GM12878 (cell line): Measurements from ENCODE around the gene CCDC107. TPM values are rescaled to one million over a fixed set of nuclear protein-coding genes. Genes with fewer than 3 reads are reported as not detected.

Experiments
- ATAC-seq: fragments of 200-7000 bp; cut with Tn5 transposase; 3 replicates; pipeline ENCODE4 v1.9.1; 2020; ENCODE audit warnings: mild to moderate bottlenecking, moderate library complexity
- BruUV-seq: library from RNA; stranded (reverse); fragments of 400-500 nt; replicated peaks from 2 replicates; lab custom pipeline; 2021; lab: Mats Ljungman, UMichigan
- CTCF ChIA-PET: fragments of 300-600 bp; sonication (Branson Sonifier 250); formaldehyde crosslinking; extraction: SDS; loops from one replicate; lab custom pipeline; 2021; ENCODE audit warnings: inconsistent platforms; lab: Yijun Ruan, JAX
- POLR2A ChIA-PET: fragments of 350-600 bp; formaldehyde crosslinking; extraction: SDS; loops from one replicate; lab custom pipeline; 2021; ENCODE audit warnings: inconsistent platforms; lab: Charles Lee
- RAD21 ChIA-PET: fragments of 300-600 bp; sonication (Branson Sonifier 250); formaldehyde crosslinking; loops from one replicate; lab custom pipeline; 2023; ENCODE audit warnings: antibody characterized with exemption; ENCODE audit not compliant: unreplicated experiment; lab: Charles Lee
- SMC1A ChIA-PET: fragments of 300-600 bp; sonication (Branson Sonifier 250); formaldehyde crosslinking; loops from one replicate; lab custom pipeline; 2023; ENCODE audit not compliant: unreplicated experiment, uncharacterized antibody; lab: Charles Lee
- DNase-seq: peaks from one replicate; pipeline ENCODE4 v3.0.0-alpha.2; 2011; ENCODE audit warnings: low read depth, low spot score
- FAIRE-seq: peaks from 3 replicates; lab custom pipeline; 2011; peaks lifted over from hg19 to GRCh38; lab: Jason Lieb, UNC
- H2AFZ ChIP-seq: 2 replicates; pipeline ENCODE4 v1.6.0; 2011; ENCODE audit warnings: low read depth, low read length, control low read depth; ENCODE audit not compliant: control insufficient read depth
- H3K27ac ChIP-seq: 2 replicates; pipeline ENCODE4 v1.5.1; 2011; ENCODE audit warnings: control low read depth; ENCODE audit not compliant: control insufficient read depth, insufficient read depth
- H3K27me3 ChIP-seq, 2 experiments: replicated peaks in 1 of 2; 2 replicates each; pipeline versions ENCODE4 v1.6.0 to v1.6.1; 2011; ENCODE audit warnings: low read length in 1 of 2; ENCODE audit not compliant: control insufficient read depth in 2 of 2, insufficient read depth in 2 of 2
- H3K36me3 ChIP-seq, 2 experiments: 2 replicates each; pipeline ENCODE4 v1.5.1; 2011; ENCODE audit warnings: low read length in 1 of 2; ENCODE audit not compliant: control insufficient read depth in 2 of 2, insufficient read depth in 2 of 2
- H3K4me1 ChIP-seq: 2 replicates; pipeline ENCODE4 v1.6.1; 2011; ENCODE audit warnings: mild to moderate bottlenecking, low read length, moderate library complexity, mixed read lengths; ENCODE audit not compliant: control insufficient read depth, insufficient read depth
- H3K4me2 ChIP-seq: 2 replicates; pipeline ENCODE4 v1.6.0; 2011; ENCODE audit warnings: control low read depth; ENCODE audit not compliant: control insufficient read depth, insufficient read depth
- H3K4me3 ChIP-seq: fragments of 200-600 bp; sonication (generic); 2 replicates; pipeline ENCODE4 v1.5.1; 2016
- H3K79me2 ChIP-seq: 2 replicates; pipeline ENCODE4 v1.6.0; 2011; ENCODE audit warnings: low read length; ENCODE audit not compliant: control insufficient read depth, insufficient read depth
- H3K9ac ChIP-seq: 2 replicates; pipeline ENCODE4 v1.8.0; 2011; ENCODE audit warnings: low read length, control low read depth, mixed read lengths; ENCODE audit not compliant: control insufficient read depth, insufficient read depth
- H3K9me3 ChIP-seq: replicated peaks from 3 replicates; pipeline ENCODE4 v1.5.1; 2011; ENCODE audit warnings: mild to moderate bottlenecking, low read length; ENCODE audit not compliant: control insufficient read depth, insufficient read depth
- H4K20me1 ChIP-seq: 2 replicates; pipeline ENCODE4 v1.6.0; 2011; ENCODE audit not compliant: control insufficient read depth, insufficient read depth
- BHLHE40 ChIP-seq, 2 experiments: fragments of 450-650 bp in 1 of 2; IDR thresholded peaks; 2 replicates each; pipeline ENCODE4 v1.6.1; 2011 to 2017; ENCODE audit warnings: low read depth in 2 of 2, borderline replicate concordance in 1 of 2, improper control_type of control experiment in 1 of 2, low read length in 1 of 2, mild to moderate bottlenecking in 1 of 2
- NFYA ChIP-seq: IDR thresholded peaks from 2 replicates; pipeline ENCODE4 v1.6.1; 2011; ENCODE audit warnings: low read depth, mild to moderate bottlenecking, low read length, improper control_type of control experiment, borderline replicate concordance
- SRF ChIP-seq, 2 experiments: IDR thresholded peaks; 2 replicates each; pipeline ENCODE4 v1.6.1; 2011; ENCODE audit warnings: low read depth in 2 of 2, low read length in 2 of 2, mild to moderate bottlenecking in 1 of 2, moderate library complexity in 1 of 2
- WGBS: methylation state at CpG from one replicate; pipeline ENCODE4 v1.1.6; 2016; ENCODE audit warnings: low lambda C conversion rate; ENCODE audit not compliant: insufficient replicate concordance, insufficient coverage; ENCODE audit errors: missing lambda C conversion rate; 5-methylcytosine and 5-hydroxymethylcytosine counted together
- in situ Hi-C: fragments of 300-500 bp; cut with MboI; formaldehyde crosslinking; loops from 9 replicates; pipeline ENCODE4 v1.14.3; 2018; ENCODE audit warnings: mixed read lengths
- intact Hi-C: fragments of 100-400 bp; cut with micrococcal nuclease; formaldehyde crosslinking; loops from one replicate; pipeline ENCODE4 v1.14.2; 2022; ENCODE audit not compliant: unreplicated experiment
- polyA plus RNA-seq, 11 experiments: library from polyadenylated mRNA; depleted of rRNA in 4 of 11; unstranded in 6 of 11; stranded (reverse) in 5 of 11; fragments of >200 nt; fragmentation: Nextera tagmentation in 4 of 11; fragmentation: Illumina TruSeq in 1 of 11; extraction: Ambion mirVana in 4 of 11; extraction: Trizol in 1 of 11; gene quantifications; 1 replicate in 1 of 11; 2 replicates in 10 of 11; pipeline versions ENCODE4 v1.2.1 to v1.2.3, GENCODE V29; 2011 to 2016; ENCODE audit warnings: inconsistent platforms in 2 of 11, missing spikeins in 2 of 11, low read depth in 1 of 11
- total RNA-seq, 4 experiments: library from RNA; depleted of rRNA in 3 of 4; stranded (reverse); fragments of >200 nt in 3 of 4; fragmentation: Illumina TruSeq in 1 of 4; extraction: Trizol in 1 of 4; gene quantifications; 2 replicates each; pipeline versions ENCODE4 v1.2.1 to v1.2.3, GENCODE V29; 2013 to 2021
- TF ChIP-seq, protein P1 (sequence below): fragments of 450-650 bp; IDR thresholded peaks from 2 replicates; pipeline ENCODE4 v1.6.1; 2017; ENCODE audit warnings: mild to moderate bottlenecking, moderate library complexity
- TF ChIP-seq, protein P2 (sequence below): fragments of 450-650 bp; IDR thresholded peaks from 2 replicates; pipeline ENCODE4 v1.6.1; 2018; ENCODE audit warnings: mild to moderate bottlenecking, low read depth, moderate library complexity; ENCODE audit not compliant: partially characterized antibody

CCDC107 gene
- total and polyA plus RNA-seq, 10 of the 15 experiments (the other 5 are each of a cell fraction or from before 2014, with no cell fraction given) = 0.19 to 18.3 (median 10.6) TPM

GRCh38 chr9:35690614-35691333, 32.7 kb downstream of the CCDC107 start:
- no peaks in the 10 kb centered on the region; the same call in 1 of the 2 replicates for H3K79me2 ChIP-seq
- TF ChIP-seq BHLHE40 (IDR thresholded peaks at IDR 0.05; ENCODE audit: borderline replicate concordance in 1 of 2, low read depth in 2 of 2, low read length in 1 of 2) (no peak), SRF (IDR thresholded peaks at IDR 0.05; ENCODE audit: low read depth in 2 of 2, low read length in 2 of 2) (peak in 1 of 2 experiments; percentile 67; a peak in 1 of 4 replicates)
- SMC1A ChIA-PET = interaction anchor here (0.6 to 1.4 kb wide), 5 partner anchors 29 to 1395 kb away, joined by 3 to 4 read pairs (median 3); no protein-coding TSS in a partner anchor
- peak overlapping the region; percentile 87 for H3K4me3 ChIP-seq
- DNase-seq (no peak), FAIRE-seq (no peak), ATAC-seq (peak; percentile 47)
- BruUV-seq = no TSS peak
- H3K27ac ChIP-seq = no peak overlapping the region
- H3K36me3 ChIP-seq = peaks cover under 1 to 1% of the 10 kb centered on the region in 2 experiments; a peak in 1 of 4 replicates
- CTCF ChIA-PET = interaction anchor here (0.9 to 15.2 kb wide), 6 partner anchors 30 to 87 kb away, joined by 3 to 227 read pairs (median 5); partner anchors contain the start of genes ARHGEF39, CCDC107 and RMRP
- in situ Hi-C loops = no loop called here
- no peaks in the 10 kb centered on the region for H3K27me3 ChIP-seq
- RAD21 ChIA-PET = interaction anchor here (0.6 to 2.0 kb wide), 5 partner anchors 21 to 87 kb away, joined by 3 to 7 read pairs (median 4); partner anchors contain the start of gene CCDC107
- intact Hi-C loops = no loop called here
- H2AFZ ChIP-seq = peak overlapping the region; percentile 79
- peaks cover 3% of the 10 kb centered on the region; the same call in 1 of the 2 replicates for H3K4me1 ChIP-seq
- WGBS = 1% methylated on average over 28 of the region's 61 CpGs
- H3K9me3 ChIP-seq = no peaks in the 10 kb centered on the region
- peak overlapping the region; percentile 53 for H3K9ac ChIP-seq
- no peaks in the 10 kb centered on the region for H4K20me1 ChIP-seq
- peak overlapping the region; percentile 90 for H3K4me2 ChIP-seq
- POLR2A ChIA-PET = interaction anchor here (0.7 to 2.7 kb wide), 7 partner anchors 19 to 74 kb away, joined by 3 to 13 read pairs (median 4); partner anchors contain the start of genes CREB3 and TLN1

DNA sequence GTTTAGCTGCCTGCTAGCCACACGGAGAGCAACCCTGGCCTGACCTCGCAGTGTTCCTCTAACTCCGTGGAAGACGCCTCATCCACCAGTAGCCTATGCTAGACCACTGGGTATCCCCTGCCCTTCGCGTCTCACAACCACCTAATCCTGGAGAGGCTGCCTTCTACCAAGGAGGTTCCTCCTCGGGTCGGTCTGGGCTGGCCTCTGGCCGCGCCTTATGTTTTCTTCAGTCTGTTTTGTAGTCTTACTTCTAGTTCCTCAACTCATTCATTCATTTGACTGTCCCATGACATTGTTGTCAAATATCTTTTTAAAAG, 33.2 kb downstream of the CCDC107 start:
- POLR2A ChIA-PET = interaction anchor here (1.1 to 2.7 kb wide), 5 partner anchors 10 to 72 kb away, joined by 3 to 13 read pairs (median 5); partner anchors contain the start of genes CREB3 and TLN1
- Histone ChIP-seq H3K4me1 (peaks cover 3% of the 10 kb centered on the region; the same call in 1 of the 2 replicates), H3K79me2 (no peaks in the 10 kb centered on the region; the same call in 1 of the 2 replicates), H3K4me3 (peak overlapping the region; percentile 87; the same call in 1 of the 2 replicates), H4K20me1 (no peaks in the 10 kb centered on the region), H3K4me2 (peak overlapping the region; percentile 90), H3K27ac (no peak overlapping the region), H3K9ac (peak overlapping the region; percentile 53; the same call in 1 of the 2 replicates), H3K27me3 (no peaks in the 10 kb centered on the region), H3K9me3 (no peaks in the 10 kb centered on the region), H3K36me3 (peaks cover 5 to 6% of the 10 kb centered on the region in 2 experiments; a peak in 2 of 4 replicates), H2AFZ (peak overlapping the region; percentile 62)
- FAIRE-seq = no peak
- no TSS peak for BruUV-seq
- CTCF ChIA-PET = interaction anchor here (1.4 to 15.2 kb wide), 4 partner anchors 30 to 99 kb away, joined by 3 to 227 read pairs (median 10); partner anchors contain the start of genes ARHGEF39, CCDC107 and RMRP
- RAD21 ChIA-PET = interaction anchor here (1.2 to 2.0 kb wide), 4 partner anchors 21 to 88 kb away, joined by 3 to 7 read pairs (median 4); no protein-coding TSS in a partner anchor
- no peak for DNase-seq
- in situ Hi-C loops = no loop called here
- ATAC-seq = no peak; the same call in 1 of the 3 replicates
- intact Hi-C loops = no loop called here
- SMC1A ChIA-PET = interaction anchor here (0.6 to 1.4 kb wide), 10 partner anchors 8 to 1394 kb away, joined by 3 to 4 read pairs (median 4); no protein-coding TSS in a partner anchor
- whole genome bisulfite sequencing = 40% methylated on average over 10 of the region's 10 CpGs
- TF ChIP-seq, protein P1, sequence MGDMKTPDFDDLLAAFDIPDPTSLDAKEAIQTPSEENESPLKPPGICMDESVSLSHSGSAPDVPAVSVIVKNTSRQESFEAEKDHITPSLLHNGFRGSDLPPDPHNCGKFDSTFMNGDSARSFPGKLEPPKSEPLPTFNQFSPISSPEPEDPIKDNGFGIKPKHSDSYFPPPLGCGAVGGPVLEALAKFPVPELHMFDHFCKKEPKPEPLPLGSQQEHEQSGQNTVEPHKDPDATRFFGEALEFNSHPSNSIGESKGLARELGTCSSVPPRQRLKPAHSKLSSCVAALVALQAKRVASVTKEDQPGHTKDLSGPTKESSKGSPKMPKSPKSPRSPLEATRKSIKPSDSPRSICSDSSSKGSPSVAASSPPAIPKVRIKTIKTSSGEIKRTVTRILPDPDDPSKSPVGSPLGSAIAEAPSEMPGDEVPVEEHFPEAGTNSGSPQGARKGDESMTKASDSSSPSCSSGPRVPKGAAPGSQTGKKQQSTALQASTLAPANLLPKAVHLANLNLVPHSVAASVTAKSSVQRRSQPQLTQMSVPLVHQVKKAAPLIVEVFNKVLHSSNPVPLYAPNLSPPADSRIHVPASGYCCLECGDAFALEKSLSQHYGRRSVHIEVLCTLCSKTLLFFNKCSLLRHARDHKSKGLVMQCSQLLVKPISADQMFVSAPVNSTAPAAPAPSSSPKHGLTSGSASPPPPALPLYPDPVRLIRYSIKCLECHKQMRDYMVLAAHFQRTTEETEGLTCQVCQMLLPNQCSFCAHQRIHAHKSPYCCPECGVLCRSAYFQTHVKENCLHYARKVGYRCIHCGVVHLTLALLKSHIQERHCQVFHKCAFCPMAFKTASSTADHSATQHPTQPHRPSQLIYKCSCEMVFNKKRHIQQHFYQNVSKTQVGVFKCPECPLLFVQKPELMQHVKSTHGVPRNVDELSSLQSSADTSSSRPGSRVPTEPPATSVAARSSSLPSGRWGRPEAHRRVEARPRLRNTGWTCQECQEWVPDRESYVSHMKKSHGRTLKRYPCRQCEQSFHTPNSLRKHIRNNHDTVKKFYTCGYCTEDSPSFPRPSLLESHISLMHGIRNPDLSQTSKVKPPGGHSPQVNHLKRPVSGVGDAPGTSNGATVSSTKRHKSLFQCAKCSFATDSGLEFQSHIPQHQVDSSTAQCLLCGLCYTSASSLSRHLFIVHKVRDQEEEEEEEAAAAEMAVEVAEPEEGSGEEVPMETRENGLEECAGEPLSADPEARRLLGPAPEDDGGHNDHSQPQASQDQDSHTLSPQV = no peak
- no peak for TF ChIP-seq NFYA
- TF ChIP-seq, protein P2, sequence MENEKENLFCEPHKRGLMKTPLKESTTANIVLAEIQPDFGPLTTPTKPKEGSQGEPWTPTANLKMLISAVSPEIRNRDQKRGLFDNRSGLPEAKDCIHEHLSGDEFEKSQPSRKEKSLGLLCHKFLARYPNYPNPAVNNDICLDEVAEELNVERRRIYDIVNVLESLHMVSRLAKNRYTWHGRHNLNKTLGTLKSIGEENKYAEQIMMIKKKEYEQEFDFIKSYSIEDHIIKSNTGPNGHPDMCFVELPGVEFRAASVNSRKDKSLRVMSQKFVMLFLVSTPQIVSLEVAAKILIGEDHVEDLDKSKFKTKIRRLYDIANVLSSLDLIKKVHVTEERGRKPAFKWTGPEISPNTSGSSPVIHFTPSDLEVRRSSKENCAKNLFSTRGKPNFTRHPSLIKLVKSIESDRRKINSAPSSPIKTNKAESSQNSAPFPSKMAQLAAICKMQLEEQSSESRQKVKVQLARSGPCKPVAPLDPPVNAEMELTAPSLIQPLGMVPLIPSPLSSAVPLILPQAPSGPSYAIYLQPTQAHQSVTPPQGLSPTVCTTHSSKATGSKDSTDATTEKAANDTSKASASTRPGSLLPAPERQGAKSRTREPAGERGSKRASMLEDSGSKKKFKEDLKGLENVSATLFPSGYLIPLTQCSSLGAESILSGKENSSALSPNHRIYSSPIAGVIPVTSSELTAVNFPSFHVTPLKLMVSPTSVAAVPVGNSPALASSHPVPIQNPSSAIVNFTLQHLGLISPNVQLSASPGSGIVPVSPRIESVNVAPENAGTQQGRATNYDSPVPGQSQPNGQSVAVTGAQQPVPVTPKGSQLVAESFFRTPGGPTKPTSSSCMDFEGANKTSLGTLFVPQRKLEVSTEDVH = no peak
